ENCODE measurements around the gene KRTAP4-16.

- TF ChIP-seq CTCF (IDR thresholded peaks at IDR 0.05) (no peak), EZH2 (IDR thresholded peaks at IDR 0.05; ENCODE audit: borderline replicate concordance, insufficient read depth, low read depth, low read length, poor library complexity, severe bottlenecking) (no peak)
Measured at GRCh38 chr17:41111151-41111885, 9.3 kb upstream of the KRTAP4-16 start.

Data from B cell (primary cell).